Prostate gland (tissue), 2 donors: ENCODE measurements around the gene PYCR2.

ENCODE experiments used
- CTCF ChIP-seq, 4 experiments: fragments of 200-600 bp in 2 of 4; fragments of 450-650 bp in 2 of 4; sonication (generic) in 2 of 4; IDR thresholded peaks; 1 replicate in 3 of 4; 2 replicates in 1 of 4; pipeline ENCODE4 v1.5.1; 2016 to 2019; ENCODE audit warnings: antibody characterized with exemption in 4 of 4, mild to moderate bottlenecking in 2 of 4, moderate library complexity in 2 of 4
- POLR2A ChIP-seq: fragments of 450-650 bp; IDR thresholded peaks from one replicate; pipeline ENCODE4 v1.6.1; 2016; ENCODE audit warnings: antibody characterized with exemption, mild to moderate bottlenecking
- POLR2AphosphoS5 ChIP-seq: sonication (generic); formaldehyde crosslinking; IDR thresholded peaks from one replicate; pipeline ENCODE4 v1.6.1; 2017; ENCODE audit warnings: antibody characterized with exemption

GRCh38 chr1:225933072-225933471, 9.0 kb upstream of the PYCR2 start:
- TF ChIP-seq CTCF (IDR thresholded peaks at IDR 0.05) (no peak), POLR2A (no peak), POLR2AphosphoS5 (no peak)
